Endothelial cell of umbilical vein (primary cell): ENCODE measurements around the gene AMER2. TPM values are rescaled to one million over a fixed set of nuclear protein-coding genes. Genes with fewer than 3 reads are reported as not detected.

Experiments
- BruUV-seq: library from RNA; stranded (reverse); fragments of 400-500 nt; replicated peaks from 2 replicates; lab custom pipeline; 2021; lab: Mats Ljungman, UMichigan
- CTCF ChIA-PET: fragments of 300-600, 350-600 bp; sonication (Branson Sonifier 250); formaldehyde crosslinking; loops from one replicate; lab custom pipeline; 2021; ENCODE audit warnings: antibody characterized with exemption, inconsistent platforms; lab: Charles Lee
- POLR2A ChIA-PET: fragments of 300-600, 350-600 bp; sonication (Branson Sonifier 250); formaldehyde crosslinking; loops from one replicate; lab custom pipeline; 2021; ENCODE audit warnings: antibody characterized with exemption, inconsistent platforms; lab: Charles Lee
- DNase-seq: peaks from one replicate; pipeline ENCODE4 v3.0.0-alpha.2; 2011; ENCODE audit warnings: low read depth, low spot score
- FAIRE-seq: peaks from 2 replicates; lab custom pipeline; 2011; peaks lifted over from hg19 to GRCh38; lab: Jason Lieb, UNC
- H2AFZ ChIP-seq: 2 replicates; pipeline ENCODE4 v1.6.0; 2012; ENCODE audit warnings: low read depth, low read length, control low read depth, inconsistent platforms
- H3K27ac ChIP-seq: 2 replicates; pipeline ENCODE4 v1.5.1; 2011; ENCODE audit warnings: low read depth, mild to moderate bottlenecking, control low read depth, low read length, moderate library complexity; ENCODE audit not compliant: insufficient read depth
- H3K27me3 ChIP-seq, 2 experiments: 2 replicates each; pipeline versions ENCODE4 v1.6.0 to v1.6.1; 2011; ENCODE audit warnings: low read length in 2 of 2, mixed read lengths in 1 of 2; ENCODE audit not compliant: control insufficient read depth in 2 of 2, insufficient read depth in 2 of 2
- H3K36me3 ChIP-seq, 2 experiments: 2 replicates in 1 of 2; 3 replicates in 1 of 2; pipeline ENCODE4 v1.5.1; 2011; ENCODE audit warnings: low read length in 2 of 2, mild to moderate bottlenecking in 1 of 2, moderate library complexity in 1 of 2; ENCODE audit not compliant: control insufficient read depth in 2 of 2, insufficient read depth in 2 of 2; ENCODE audit errors: extremely low read depth in 1 of 2
- H3K4me1 ChIP-seq: 3 replicates; pipeline ENCODE4 v1.5.1; 2011; ENCODE audit warnings: mild to moderate bottlenecking, low read length; ENCODE audit not compliant: control insufficient read depth, insufficient read depth; ENCODE audit errors: extremely low read depth
- H3K4me2 ChIP-seq: 2 replicates; pipeline ENCODE4 v1.6.1; 2011; ENCODE audit warnings: low read length, control low read depth, mixed read lengths; ENCODE audit not compliant: insufficient read depth
- H3K4me3 ChIP-seq, 3 experiments: fragments of 200-600 bp in 1 of 3; sonication (generic), shearing (Covaris generic) in 1 of 3; replicated peaks in 1 of 3; 2 replicates each; pipeline ENCODE4 v1.5.1; 2011 to 2016; ENCODE audit warnings: control low read depth in 3 of 3, low read length in 3 of 3, mild to moderate bottlenecking in 2 of 3, inconsistent platforms in 1 of 3, low read depth in 1 of 3, moderate library complexity in 1 of 3; ENCODE audit not compliant: insufficient read depth in 1 of 3
- H3K79me2 ChIP-seq: 2 replicates; pipeline ENCODE4 v1.6.0; 2012; ENCODE audit warnings: low read length, inconsistent platforms; ENCODE audit not compliant: control insufficient read depth, insufficient read depth
- H3K9ac ChIP-seq: replicated peaks from 2 replicates; pipeline ENCODE3; 2011; ENCODE audit warnings: low read length, control low read depth; ENCODE audit not compliant: insufficient read depth; ENCODE audit errors: extremely low read depth
- H3K9me1 ChIP-seq: replicated peaks from 3 replicates; pipeline ENCODE4 v1.6.0; 2011; ENCODE audit warnings: mild to moderate bottlenecking, low read length; ENCODE audit not compliant: control insufficient read depth, insufficient read depth; ENCODE audit errors: extremely low read depth
- H3K9me3 ChIP-seq: replicated peaks from 2 replicates; pipeline ENCODE4 v1.5.1; 2012; ENCODE audit warnings: low read length, inconsistent platforms; ENCODE audit not compliant: control insufficient read depth, insufficient read depth
- H4K20me1 ChIP-seq: replicated peaks from 2 replicates; pipeline ENCODE3; 2011; ENCODE audit warnings: mild to moderate bottlenecking, low read length; ENCODE audit not compliant: control insufficient read depth, insufficient read depth; ENCODE audit errors: extremely low read depth
- EZH2 ChIP-seq: IDR thresholded peaks from 2 replicates; pipeline ENCODE4 v1.6.1; 2012; ENCODE audit warnings: borderline replicate concordance, low read depth, mild to moderate bottlenecking, moderate library complexity, low read length, inconsistent platforms; ENCODE audit not compliant: severe bottlenecking
- FOS ChIP-seq: IDR thresholded peaks from 2 replicates; pipeline ENCODE4 v1.6.1; 2011; ENCODE audit warnings: mild to moderate bottlenecking, low read length, moderate library complexity, borderline replicate concordance; ENCODE audit not compliant: insufficient read depth
- GATA2 ChIP-seq: IDR thresholded peaks from 2 replicates; pipeline ENCODE4 v1.7.0; 2011; ENCODE audit warnings: low read depth, mild to moderate bottlenecking, moderate library complexity, mixed read lengths, low read length; ENCODE audit not compliant: insufficient read length, insufficient read depth
- JUN ChIP-seq: IDR thresholded peaks from 2 replicates; pipeline ENCODE4 v1.6.1; 2011; ENCODE audit warnings: borderline replicate concordance, low read depth; ENCODE audit not compliant: insufficient read length, insufficient read depth
- MYC ChIP-seq: IDR thresholded peaks from one replicate; pipeline ENCODE4 v1.6.1; 2011; ENCODE audit warnings: mild to moderate bottlenecking, low read depth, low read length
- POLR2A ChIP-seq: IDR thresholded peaks from 2 replicates; pipeline ENCODE4 v1.6.1; 2012; ENCODE audit warnings: low read depth, mild to moderate bottlenecking, control low read depth, low read length
- POLR2AphosphoS5 ChIP-seq: IDR thresholded peaks from 2 replicates; pipeline ENCODE4 v1.6.1; 2012; ENCODE audit warnings: low read depth, mild to moderate bottlenecking, control low read depth, low read length, moderate library complexity; ENCODE audit not compliant: insufficient read depth
- dilution Hi-C: fragments of 300-500 bp; cut with MboI; formaldehyde crosslinking; loops from one replicate; pipeline ENCODE4 v1.15.0; 2019; ENCODE audit warnings: low sequenced_read_pairs; ENCODE audit not compliant: extremely low pct_ligation_motif_present
- intact Hi-C: fragments of 100-400 bp; cut with micrococcal nuclease; formaldehyde crosslinking; loops from one replicate; pipeline ENCODE4 v1.10.0; 2022
- polyA plus RNA-seq, 4 experiments: library from polyadenylated mRNA; depleted of rRNA in 3 of 4; stranded (reverse) in 3 of 4; unstranded in 1 of 4; fragments of >200 nt; gene quantifications; 2 replicates each; pipeline versions ENCODE4 v1.2.1 to v1.2.3, GENCODE V29; 2011 to 2012; ENCODE audit warnings: missing spikeins in 1 of 4
- total RNA-seq: library from RNA; stranded (reverse); gene quantifications from 2 replicates; pipeline ENCODE4 v1.2.3, GENCODE V29; 2021
- TF ChIP-seq, protein P1 (sequence below): IDR thresholded peaks from 2 replicates; pipeline ENCODE4 v1.6.1; 2011; ENCODE audit not compliant: insufficient read depth, insufficient read length
- TF ChIP-seq, protein P2 (sequence below), 2 donors: IDR thresholded peaks; 1 replicate in 1 of 2; 2 replicates in 1 of 2; pipeline ENCODE4 v1.5.1; 2011; ENCODE audit warnings: low read length in 2 of 2, mild to moderate bottlenecking in 2 of 2, moderate library complexity in 2 of 2, control low read depth in 1 of 2, inconsistent platforms in 1 of 2, low read depth in 1 of 2; ENCODE audit not compliant: insufficient read depth in 1 of 2; ENCODE audit errors: extremely low read depth in 1 of 2

Gene AMER2
- total and polyA plus RNA-seq, 2 donors (not counting 3 experiments of a cell fraction or from before 2014, with no cell fraction given): not detected

DNA sequence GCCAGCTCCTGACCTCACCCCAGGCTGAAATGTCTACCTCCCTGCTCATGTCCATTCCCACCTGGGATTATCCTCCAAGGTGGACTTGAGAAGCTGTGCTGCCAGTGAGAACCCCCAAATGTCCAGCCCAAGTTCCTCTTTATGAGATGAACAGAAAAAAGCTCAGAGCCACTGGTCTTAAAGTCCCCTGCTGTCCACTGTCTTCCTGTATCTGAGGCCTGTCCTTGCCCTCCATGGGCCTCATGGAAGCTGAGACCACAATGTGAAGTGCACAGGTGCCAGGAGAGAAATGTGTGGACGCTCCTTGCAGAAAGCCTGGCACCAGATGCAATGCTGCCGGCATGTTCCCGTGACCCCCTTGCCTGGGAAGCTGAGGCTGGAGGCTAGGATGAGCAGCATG, 3.3 kb upstream of the AMER2 start:
- BruUV-seq: no TSS peak
- dilution Hi-C loops: no loop called here
- POLR2A ChIA-PET: no interaction called here

DNA sequence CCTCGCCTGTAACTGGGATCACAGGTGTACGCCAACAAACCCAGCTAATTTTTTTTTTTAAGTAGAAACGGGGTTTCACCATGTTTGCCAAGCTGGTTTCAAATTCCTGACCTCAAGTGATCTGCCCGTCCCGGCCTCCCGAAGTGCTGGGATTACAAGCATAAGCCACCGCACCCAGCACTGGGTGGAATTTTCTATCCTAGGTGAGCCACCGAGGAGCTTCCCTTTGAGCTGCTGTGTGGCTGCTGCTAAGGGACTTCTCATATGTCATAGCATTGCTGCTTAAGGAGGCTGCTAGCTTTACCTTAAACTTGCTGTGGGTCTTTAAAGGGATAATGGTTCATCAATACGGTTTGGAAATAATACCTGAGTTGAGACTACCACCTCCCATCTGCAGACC, 2.9 kb upstream of the AMER2 start:
- no peaks in the 10 kb centered on the region for H3K36me3 ChIP-seq
- H4K20me1 ChIP-seq: no peaks in the 10 kb centered on the region
- FAIRE-seq (no peak), DNase-seq (no peak)
- H3K27me3 ChIP-seq: peaks cover 24 to 36% of the 10 kb centered on the region in 2 experiments
- H3K4me1 ChIP-seq: no peaks in the 10 kb centered on the region
- no peak overlapping the region for H2AFZ ChIP-seq
- dilution Hi-C loops: no loop called here
- H3K9me1 ChIP-seq: no peaks in the 10 kb centered on the region
- BruUV-seq: no TSS peak
- CTCF ChIA-PET: interaction anchor here (1.3 kb wide), 1 partner anchor 61 kb away, joined by 4 read pairs; no protein-coding TSS in a partner anchor
- POLR2A ChIA-PET: no interaction called here
- H3K4me3 ChIP-seq: no peak overlapping the region
- no peak for TF ChIP-seq POLR2AphosphoS5
- no peak for TF ChIP-seq JUN
- no peak for TF ChIP-seq MYC
- TF ChIP-seq, protein P1, sequence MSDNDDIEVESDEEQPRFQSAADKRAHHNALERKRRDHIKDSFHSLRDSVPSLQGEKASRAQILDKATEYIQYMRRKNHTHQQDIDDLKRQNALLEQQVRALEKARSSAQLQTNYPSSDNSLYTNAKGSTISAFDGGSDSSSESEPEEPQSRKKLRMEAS: no peak
- TF ChIP-seq, protein P2, sequence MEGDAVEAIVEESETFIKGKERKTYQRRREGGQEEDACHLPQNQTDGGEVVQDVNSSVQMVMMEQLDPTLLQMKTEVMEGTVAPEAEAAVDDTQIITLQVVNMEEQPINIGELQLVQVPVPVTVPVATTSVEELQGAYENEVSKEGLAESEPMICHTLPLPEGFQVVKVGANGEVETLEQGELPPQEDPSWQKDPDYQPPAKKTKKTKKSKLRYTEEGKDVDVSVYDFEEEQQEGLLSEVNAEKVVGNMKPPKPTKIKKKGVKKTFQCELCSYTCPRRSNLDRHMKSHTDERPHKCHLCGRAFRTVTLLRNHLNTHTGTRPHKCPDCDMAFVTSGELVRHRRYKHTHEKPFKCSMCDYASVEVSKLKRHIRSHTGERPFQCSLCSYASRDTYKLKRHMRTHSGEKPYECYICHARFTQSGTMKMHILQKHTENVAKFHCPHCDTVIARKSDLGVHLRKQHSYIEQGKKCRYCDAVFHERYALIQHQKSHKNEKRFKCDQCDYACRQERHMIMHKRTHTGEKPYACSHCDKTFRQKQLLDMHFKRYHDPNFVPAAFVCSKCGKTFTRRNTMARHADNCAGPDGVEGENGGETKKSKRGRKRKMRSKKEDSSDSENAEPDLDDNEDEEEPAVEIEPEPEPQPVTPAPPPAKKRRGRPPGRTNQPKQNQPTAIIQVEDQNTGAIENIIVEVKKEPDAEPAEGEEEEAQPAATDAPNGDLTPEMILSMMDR (IDR thresholded peaks at IDR 0.05; ENCODE audit: extremely low read depth in 1 of 2, insufficient read depth in 1 of 2, low read depth in 1 of 2, low read length in 2 of 2): no peak
- TF ChIP-seq POLR2A: no peak
- TF ChIP-seq GATA2: no peak
- no peak for TF ChIP-seq FOS
- no peak for TF ChIP-seq EZH2
- intact Hi-C loops: no loop called here
- H3K4me2 ChIP-seq: no peak overlapping the region
- H3K27ac ChIP-seq: no peak overlapping the region
- no peak overlapping the region for H3K9ac ChIP-seq
- H3K79me2 ChIP-seq: no peaks in the 10 kb centered on the region
- no peaks in the 10 kb centered on the region for H3K9me3 ChIP-seq

More for the DNA sequence above, 3.3 kb upstream of the AMER2 start:
- intact Hi-C loops: no loop called here
- H3K9me3 ChIP-seq: no peaks in the 10 kb centered on the region
- no peak overlapping the region for H2AFZ ChIP-seq
- peaks cover 20 to 32% of the 10 kb centered on the region in 2 experiments for H3K27me3 ChIP-seq
- CTCF ChIA-PET: interaction anchor here (1.3 kb wide), 1 partner anchor 61 kb away, joined by 4 read pairs; no protein-coding TSS in a partner anchor
- no peak overlapping the region for H3K4me2 ChIP-seq
- H3K9ac ChIP-seq: no peak overlapping the region
- no peak for TF ChIP-seq FOS
- no peak for TF ChIP-seq EZH2
- H3K79me2 ChIP-seq: no peaks in the 10 kb centered on the region
- H3K27ac ChIP-seq: no peak overlapping the region
- H3K9me1 ChIP-seq: no peaks in the 10 kb centered on the region
- H3K36me3 ChIP-seq: no peaks in the 10 kb centered on the region
- DNase-seq (no peak), FAIRE-seq (no peak)
- H3K4me3 ChIP-seq: no peak overlapping the region
- H3K4me1 ChIP-seq: no peaks in the 10 kb centered on the region
- no peaks in the 10 kb centered on the region for H4K20me1 ChIP-seq
